Panc1 (cell line): ENCODE measurements around the gene UBE2G2. TPM values are rescaled to one million over a fixed set of nuclear protein-coding genes. Genes with fewer than 3 reads are reported as not detected.

ENCODE experiments used
- ATAC-seq: fragments of 200-7000 bp; cut with Tn5 transposase; 2 replicates; pipeline ENCODE4 v1.9.1; 2020; ENCODE audit warnings: mild to moderate bottlenecking, moderate library complexity
- BruUV-seq: library from RNA; stranded (reverse); fragments of 400-500 nt; replicated peaks from 2 replicates; lab custom pipeline; 2021; lab: Mats Ljungman, UMichigan
- CTCF ChIA-PET: fragments of 300-600 bp; sonication (Branson Sonifier 250); formaldehyde crosslinking; loops from one replicate; lab custom pipeline; 2022; ENCODE audit warnings: antibody characterized with exemption; lab: Charles Lee
- POLR2A ChIA-PET: fragments of 300-600 bp; sonication (Branson Sonifier 250); formaldehyde crosslinking; loops from one replicate; lab custom pipeline; 2022; ENCODE audit warnings: antibody characterized with exemption; lab: Charles Lee
- DNase-seq: peaks from one replicate; pipeline ENCODE4 v3.0.0-alpha.2; 2010; ENCODE audit warnings: low read depth, low spot score
- H3K27ac ChIP-seq: 2 replicates; pipeline ENCODE4 v1.5.1; 2011; ENCODE audit warnings: mild to moderate bottlenecking, low read length, inconsistent platforms
- H3K27me3 ChIP-seq: fragments of 200-500 bp; sonication (Bioruptor generic); 2 replicates; pipeline ENCODE4 v1.6.0; 2014; ENCODE audit warnings: low read length, inconsistent platforms; ENCODE audit not compliant: control insufficient read depth, insufficient read depth
- H3K36me3 ChIP-seq: fragments of 200-500 bp; sonication (Bioruptor generic); 2 replicates; pipeline ENCODE4 v1.5.1; 2014; ENCODE audit warnings: inconsistent platforms, mild to moderate bottlenecking, low read length, moderate library complexity; ENCODE audit not compliant: control insufficient read depth, insufficient read depth
- H3K4me1 ChIP-seq: 2 replicates; pipeline ENCODE4 v1.5.1; 2011; ENCODE audit warnings: inconsistent platforms, mild to moderate bottlenecking, low read length, moderate library complexity; ENCODE audit not compliant: control insufficient read depth, insufficient read depth
- H3K4me3 ChIP-seq, 2 experiments: 2 replicates each; pipeline ENCODE4 v1.5.1; 2011 to 2012; ENCODE audit warnings: low read depth in 2 of 2, low read length in 2 of 2, mild to moderate bottlenecking in 2 of 2, inconsistent platforms in 1 of 2, moderate library complexity in 1 of 2
- H3K9me3 ChIP-seq: fragments of 200-500 bp; sonication (Bioruptor generic); 2 replicates; pipeline ENCODE4 v1.5.1; 2014; ENCODE audit warnings: low read depth, mild to moderate bottlenecking, inconsistent platforms, low read length, moderate library complexity; ENCODE audit not compliant: control insufficient read depth, insufficient read depth
- CTCF ChIP-seq: fragments of 450-650 bp; IDR thresholded peaks from 2 replicates; pipeline ENCODE4 v1.5.1; 2017; ENCODE audit warnings: mild to moderate bottlenecking
- POLR2AphosphoS5 ChIP-seq: IDR thresholded peaks from 2 replicates; pipeline ENCODE4 v1.6.1; 2012; ENCODE audit warnings: mild to moderate bottlenecking, low read depth, low read length, moderate library complexity
- REST ChIP-seq, 2 experiments: IDR thresholded peaks; 2 replicates each; pipeline ENCODE4 v1.6.1; 2011 to 2012; ENCODE audit warnings: low read depth in 2 of 2, control low read depth in 1 of 2, low read length in 1 of 2, mild to moderate bottlenecking in 1 of 2, moderate library complexity in 1 of 2; ENCODE audit not compliant: insufficient read depth in 1 of 2
- SIN3A ChIP-seq: IDR thresholded peaks from 2 replicates; pipeline ENCODE4 v1.6.1; 2012; ENCODE audit warnings: low read depth, mild to moderate bottlenecking, low read length, moderate library complexity, borderline replicate concordance; ENCODE audit not compliant: insufficient read depth
- TCF7L2 ChIP-seq: IDR thresholded peaks from 2 replicates; pipeline ENCODE4 v1.6.1; 2011; ENCODE audit warnings: mild to moderate bottlenecking, low read depth, low read length, inconsistent platforms
- in situ Hi-C: cut with HindIII; loops from 2 replicates; pipeline ENCODE4 v1.10.0; 2016; ENCODE audit warnings: low sequenced_read_pairs, low pct_unique_long_range_greater_than_20kb
- intact Hi-C: fragments of 100-400 bp; cut with micrococcal nuclease; formaldehyde crosslinking; loops from one replicate; pipeline ENCODE4 v1.10.0; 2022; ENCODE audit not compliant: unreplicated experiment
- total RNA-seq: library from RNA; stranded (reverse); gene quantifications from one replicate; pipeline ENCODE4 v1.2.1, GENCODE V29; 2021; ENCODE audit not compliant: unreplicated experiment

Gene UBE2G2
- total RNA-seq, 1 experiment from 2014 or later, result 77.4 TPM

- Histone ChIP-seq H3K27me3 (no peaks in the 10 kb centered on the region), H3K4me1 (no peaks in the 10 kb centered on the region), H3K27ac (no peak overlapping the region), H3K4me3 (no peak overlapping the region), H3K36me3 (no peaks in the 10 kb centered on the region), H3K9me3 (no peaks in the 10 kb centered on the region)
- TF ChIP-seq SIN3A (no peak), CTCF (no peak), POLR2AphosphoS5 (no peak), TCF7L2 (no peak), REST (IDR thresholded peaks at IDR 0.05; ENCODE audit: insufficient read depth in 1 of 2, low read depth in 2 of 2, low read length in 1 of 2) (no peak)
- CTCF ChIA-PET, result interaction anchor here (0.6 kb wide), 1 partner anchor 401 kb away, joined by 6 read pairs; no protein-coding TSS in a partner anchor
- no peak for ATAC-seq
- in situ Hi-C loops, result no loop called here
- no TSS peak for BruUV-seq
- intact Hi-C loops, result no loop called here
- POLR2A ChIA-PET, result no interaction called here
- DNase-seq, result no peak
These were observed 63.8 kb downstream of the UBE2G2 start for GRCh38 chr21:44737706-44738354.

- Histone ChIP-seq H3K4me1 (no peaks in the 10 kb centered on the region), H3K9me3 (no peaks in the 10 kb centered on the region), H3K27ac (no peak overlapping the region), H3K4me3 (no peak overlapping the region), H3K36me3 (no peaks in the 10 kb centered on the region), H3K27me3 (no peaks in the 10 kb centered on the region)
- DNase-seq, result no peak
- BruUV-seq, result no TSS peak
- in situ Hi-C loops, result no loop called here
- TF ChIP-seq SIN3A, result no peak
- TF ChIP-seq REST (IDR thresholded peaks at IDR 0.05; ENCODE audit: insufficient read depth in 1 of 2, low read depth in 2 of 2, low read length in 1 of 2), result no peak
- no peak for TF ChIP-seq POLR2AphosphoS5
- intact Hi-C loops, result no loop called here
- ATAC-seq, result no peak; the same call in 1 of the 2 replicates
- ChIA-PET CTCF (no interaction called here), POLR2A (no interaction called here)
These were observed 65.2 kb downstream of the UBE2G2 start for GRCh38 chr21:44736291-44737004.
